ENCODE data around the gene PCDHGA6.
"Not testable (repeated sequence)": the region's sequence is repeated elsewhere in the genome, so short reads cannot be mapped to it uniquely, and the experiment has no call there.

PCDHGA6 gene

DNA sequence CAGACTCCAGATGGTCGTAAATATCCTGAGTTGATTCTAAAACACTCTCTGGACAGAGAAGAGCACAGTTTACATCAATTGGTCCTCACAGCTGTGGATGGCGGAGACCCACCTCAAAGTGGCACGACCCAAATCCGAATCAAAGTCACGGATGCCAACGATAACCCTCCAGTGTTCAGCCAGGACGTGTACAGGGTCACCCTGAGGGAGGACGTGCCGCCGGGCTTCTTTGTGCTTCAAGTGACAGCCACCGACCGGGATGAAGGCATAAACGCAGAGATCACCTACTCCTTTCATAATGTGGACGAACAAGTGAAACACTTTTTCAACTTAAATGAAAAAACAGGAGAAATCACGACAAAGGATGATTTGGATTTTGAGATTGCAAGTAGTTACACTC is 13.0 kb upstream of the PCDHGA6 start:
- DNase-seq, result no peak

DNA sequence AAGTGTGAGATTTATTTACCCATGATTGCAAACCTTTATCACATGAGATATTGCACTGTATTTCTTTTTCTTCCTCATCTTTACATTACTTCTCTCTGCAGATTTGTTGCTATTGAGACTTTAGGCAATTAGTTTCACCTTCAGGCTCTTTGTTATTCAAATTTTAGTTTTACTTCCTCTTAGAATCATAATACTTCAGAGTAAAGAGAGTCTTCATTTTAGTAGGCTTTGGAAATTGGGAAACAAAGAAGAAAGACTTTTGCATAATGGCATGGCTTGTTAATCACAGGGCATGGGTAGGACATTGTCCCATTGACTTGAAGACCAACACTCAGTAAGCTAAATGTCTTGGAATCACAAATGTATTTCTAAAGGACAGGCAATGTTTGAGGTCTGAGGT is 11.0 kb upstream of the PCDHGA6 start:
- DNase-seq, result no peak

DNA sequence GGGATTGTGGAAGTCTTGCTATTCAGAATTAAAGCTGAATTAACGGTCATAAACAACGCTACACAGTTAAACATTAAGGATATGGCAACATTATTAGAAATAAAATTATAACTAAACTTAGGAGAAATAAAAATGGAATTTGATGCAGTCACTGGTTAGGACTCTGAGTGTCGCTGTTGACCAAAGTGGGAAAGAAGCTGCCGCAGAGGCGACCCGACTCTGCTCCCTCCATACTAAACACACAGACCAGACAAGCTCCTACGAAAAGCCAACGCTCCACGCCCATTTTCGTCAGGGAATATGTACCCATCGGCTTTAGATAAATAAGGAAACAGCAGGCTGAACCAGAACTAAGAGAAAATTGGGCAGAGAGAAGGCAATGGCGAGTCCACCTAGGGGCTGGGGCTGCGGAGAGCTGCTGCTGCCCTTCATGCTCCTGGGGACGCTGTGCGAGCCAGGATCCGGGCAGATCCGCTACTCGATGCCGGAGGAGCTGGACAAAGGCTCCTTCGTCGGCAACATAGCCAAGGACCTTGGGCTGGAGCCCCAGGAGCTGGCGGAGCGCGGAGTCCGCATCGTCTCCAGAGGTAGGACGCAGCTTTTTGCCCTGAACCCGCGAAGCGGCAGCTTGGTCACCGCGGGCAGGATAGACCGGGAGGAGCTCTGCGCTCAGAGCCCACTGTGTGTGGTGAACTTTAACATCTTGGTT is 9.6 kb upstream of the PCDHGA6 start, which contains the start of gene PCDHGA5:
PCDHGA5 (plus strand) TSS at position 211 of the 709 bp plus-strand sequence; CDS start at position 380, 169 bp downstream.
- DNase-seq, result no peak

DNA sequence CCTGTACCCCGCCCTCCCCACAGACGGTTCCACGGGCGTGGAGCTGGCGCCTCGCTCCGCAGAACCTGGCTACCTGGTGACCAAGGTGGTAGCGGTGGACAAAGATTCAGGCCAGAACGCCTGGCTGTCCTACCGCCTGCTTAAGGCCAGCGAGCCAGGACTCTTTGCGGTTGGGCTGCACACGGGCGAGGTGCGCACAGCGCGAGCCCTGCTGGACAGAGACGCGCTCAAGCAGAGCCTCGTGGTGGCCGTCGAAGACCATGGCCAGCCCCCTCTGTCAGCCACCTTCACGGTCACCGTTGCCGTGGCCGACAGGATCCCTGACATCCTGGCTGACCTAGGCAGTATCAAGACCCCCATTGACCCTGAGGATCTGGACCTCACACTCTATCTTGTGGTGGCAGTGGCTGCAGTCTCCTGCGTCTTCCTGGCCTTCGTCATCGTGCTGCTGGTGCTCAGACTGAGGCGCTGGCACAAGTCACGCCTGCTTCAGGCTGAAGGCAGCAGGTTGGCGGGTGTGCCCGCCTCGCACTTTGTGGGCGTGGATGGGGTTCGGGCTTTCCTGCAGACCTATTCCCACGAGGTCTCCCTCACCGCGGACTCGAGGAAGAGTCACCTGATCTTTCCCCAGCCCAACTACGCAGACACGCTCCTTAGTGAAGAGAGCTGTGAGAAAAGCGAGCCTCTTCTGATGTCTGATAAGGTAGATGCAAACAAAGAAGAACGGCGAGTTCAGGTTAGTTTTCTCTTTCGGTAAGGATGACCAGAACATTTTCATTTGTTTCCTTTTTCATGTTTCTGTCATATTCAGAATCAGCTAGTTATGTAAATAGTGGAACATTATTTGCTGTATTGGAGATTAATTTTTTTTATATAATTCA is 7.4 kb upstream of the PCDHGA6 start:
- no peak for DNase-seq

DNA sequence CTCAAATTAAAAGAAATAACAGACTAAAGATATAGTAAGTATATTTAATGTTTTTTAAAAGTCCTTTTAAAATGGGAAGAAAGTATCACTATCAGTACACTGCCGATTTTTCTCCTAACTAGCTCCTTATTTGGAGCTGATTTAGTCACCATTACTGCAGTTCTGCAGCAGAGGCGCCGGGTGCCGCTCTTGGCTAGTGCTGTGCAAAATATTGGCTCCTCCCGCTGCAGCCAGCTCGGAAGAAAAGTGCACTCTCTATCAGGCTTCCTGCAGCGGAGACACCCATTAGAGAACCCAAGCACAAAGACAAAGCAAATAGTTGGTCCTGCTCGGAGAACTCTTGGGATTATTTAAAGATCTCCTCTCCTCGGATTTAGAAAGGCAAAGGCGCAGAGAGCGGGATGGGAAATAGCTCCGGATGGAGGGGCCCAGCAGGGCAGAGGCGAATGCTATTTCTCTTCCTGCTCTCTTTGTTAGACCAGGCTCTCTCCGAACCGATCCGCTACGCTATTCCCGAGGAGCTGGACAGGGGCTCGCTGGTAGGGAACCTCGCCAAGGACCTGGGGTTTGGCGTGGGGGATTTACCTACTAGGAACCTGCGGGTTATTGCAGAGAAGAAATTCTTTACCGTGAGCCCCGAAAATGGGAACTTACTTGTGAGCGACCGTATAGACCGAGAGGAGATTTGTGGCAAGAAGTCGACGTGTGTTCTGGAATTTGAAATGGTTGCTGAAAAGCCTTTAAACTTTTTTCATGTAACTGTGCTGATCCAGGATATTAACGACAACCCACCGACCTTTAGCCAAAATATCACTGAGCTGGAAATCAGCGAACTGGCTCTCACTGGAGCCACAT is 3.5 kb upstream of the PCDHGA6 start, which contains the start of gene PCDHGB3:
PCDHGB3 (plus strand) TSS at position 249 of the 855 bp plus-strand sequence; CDS start at position 402, 153 bp downstream.
- peak; percentile 67 for DNase-seq

DNA sequence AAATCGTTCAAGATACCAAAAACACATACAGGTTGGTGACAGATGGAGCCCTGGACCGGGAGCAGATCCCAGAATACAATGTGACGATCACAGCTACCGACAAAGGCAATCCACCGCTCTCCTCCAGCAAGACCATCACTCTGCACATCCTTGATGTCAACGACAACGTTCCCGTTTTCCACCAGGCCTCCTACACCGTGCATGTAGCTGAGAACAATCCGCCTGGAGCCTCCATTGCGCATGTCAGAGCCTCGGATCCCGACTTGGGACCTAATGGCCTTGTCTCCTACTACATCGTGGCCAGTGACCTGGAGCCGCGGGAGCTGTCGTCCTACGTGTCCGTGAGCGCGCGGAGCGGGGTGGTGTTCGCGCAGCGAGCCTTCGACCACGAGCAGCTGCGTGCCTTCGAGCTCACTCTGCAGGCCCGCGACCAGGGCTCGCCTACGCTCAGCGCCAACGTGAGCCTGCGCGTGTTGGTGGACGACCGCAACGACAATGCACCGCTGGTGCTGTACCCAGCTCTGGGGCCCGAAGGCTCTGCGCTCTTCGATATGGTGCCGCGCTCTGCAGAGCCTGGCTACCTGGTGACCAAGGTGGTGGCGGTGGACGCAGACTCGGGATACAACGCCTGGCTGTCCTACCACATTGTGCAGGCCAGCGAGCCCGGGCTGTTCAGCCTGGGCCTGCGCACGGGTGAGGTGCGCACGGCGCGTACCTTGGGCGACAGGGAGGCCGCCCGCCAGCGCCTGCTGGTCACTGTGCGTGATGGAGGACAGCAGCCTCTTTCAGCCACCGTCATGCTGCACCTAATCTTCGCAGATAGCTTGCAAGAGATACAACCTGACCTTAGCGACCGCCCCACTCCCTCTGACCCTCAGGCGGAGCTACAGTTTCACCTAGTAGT is 1.9 kb upstream of the PCDHGA6 start:
- no peak for DNase-seq

DNA sequence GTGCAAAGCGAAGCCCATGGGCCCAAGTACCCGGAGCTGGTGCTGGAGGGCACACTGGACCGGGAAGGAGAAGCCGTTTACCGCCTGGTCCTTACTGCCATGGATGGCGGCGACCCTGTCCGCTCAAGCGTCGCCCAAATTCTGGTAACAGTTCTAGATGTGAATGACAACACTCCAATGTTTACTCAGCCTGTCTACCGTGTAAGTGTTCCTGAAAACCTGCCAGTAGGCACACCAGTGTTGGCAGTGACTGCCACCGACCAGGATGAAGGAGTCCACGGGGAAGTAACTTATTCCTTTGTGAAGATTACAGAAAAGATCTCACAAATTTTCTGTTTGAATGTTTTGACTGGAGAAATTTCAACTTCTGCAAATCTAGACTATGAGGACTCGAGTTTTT is 936 bp downstream of the PCDHGA6 start:
- DNase-seq, result no peak

DNA sequence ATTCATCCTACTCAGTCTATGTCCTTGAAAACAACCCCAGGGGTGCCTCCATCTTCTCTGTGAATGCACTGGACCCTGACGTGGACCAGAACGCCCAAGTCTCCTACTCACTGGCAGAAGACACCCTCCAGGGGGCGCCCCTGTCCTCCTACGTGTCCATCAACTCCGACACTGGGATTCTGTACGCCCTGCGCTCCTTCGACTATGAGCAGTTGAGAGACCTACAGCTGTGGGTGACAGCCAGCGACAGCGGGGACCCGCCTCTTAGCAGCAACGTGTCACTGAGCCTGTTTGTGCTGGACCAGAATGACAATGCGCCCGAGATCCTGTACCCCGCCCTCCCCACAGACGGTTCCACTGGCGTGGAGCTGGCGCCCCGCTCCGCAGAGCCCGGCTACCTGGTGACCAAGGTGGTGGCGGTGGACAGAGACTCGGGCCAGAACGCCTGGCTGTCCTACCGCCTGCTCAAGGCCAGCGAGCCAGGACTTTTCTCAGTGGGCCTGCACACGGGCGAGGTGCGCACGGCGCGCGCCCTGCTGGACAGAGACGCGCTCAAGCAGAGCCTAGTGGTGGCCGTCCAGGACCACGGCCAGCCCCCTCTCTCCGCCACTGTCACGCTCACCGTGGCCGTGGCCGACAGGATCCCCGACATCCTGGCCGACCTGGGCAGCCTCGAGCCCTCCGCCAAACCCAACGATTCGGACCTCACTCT is 1.9 kb downstream of the PCDHGA6 start:
- not testable (repeated sequence) for DNase-seq

DNA sequence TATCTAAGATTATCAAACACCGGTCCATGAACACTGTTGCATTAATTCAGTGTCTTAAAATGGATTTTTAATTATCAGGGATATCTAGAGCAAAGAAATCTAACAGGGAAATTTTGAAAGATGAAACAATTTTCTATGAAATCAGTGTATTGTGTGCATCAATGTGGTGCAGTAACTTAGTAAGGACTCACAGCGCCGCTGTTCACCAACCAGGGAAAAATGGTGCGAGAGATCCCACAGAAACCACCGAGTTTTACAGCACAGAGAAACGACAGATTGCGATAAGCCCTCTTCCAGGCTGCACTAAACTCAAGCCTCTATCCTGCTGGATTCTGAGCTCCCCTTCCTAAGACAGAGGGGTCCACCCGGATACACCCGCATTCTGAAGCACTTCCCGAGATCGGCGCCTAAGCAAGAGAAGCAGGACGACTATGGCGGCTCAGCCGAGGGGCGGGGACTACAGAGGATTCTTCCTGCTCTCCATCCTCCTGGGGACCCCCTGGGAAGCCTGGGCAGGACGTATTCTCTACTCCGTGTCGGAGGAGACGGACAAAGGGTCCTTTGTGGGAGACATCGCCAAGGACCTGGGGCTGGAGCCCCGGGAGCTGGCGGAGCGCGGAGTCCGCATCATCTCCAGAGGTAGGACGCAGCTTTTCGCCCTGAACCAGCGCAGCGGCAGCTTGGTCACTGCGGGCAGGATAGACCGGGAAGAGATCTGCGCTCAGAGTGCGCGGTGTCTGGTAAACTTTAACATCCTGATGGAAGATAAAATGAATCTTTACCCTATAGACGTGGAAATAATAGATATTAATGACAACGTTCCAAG is 9.0 kb downstream of the PCDHGA6 start, which contains the start of gene PCDHGA7:
PCDHGA7 (plus strand) TSS at position 274 of the 826 bp plus-strand sequence; CDS start at position 432, 158 bp downstream.
- peak; percentile 23 for DNase-seq

DNA sequence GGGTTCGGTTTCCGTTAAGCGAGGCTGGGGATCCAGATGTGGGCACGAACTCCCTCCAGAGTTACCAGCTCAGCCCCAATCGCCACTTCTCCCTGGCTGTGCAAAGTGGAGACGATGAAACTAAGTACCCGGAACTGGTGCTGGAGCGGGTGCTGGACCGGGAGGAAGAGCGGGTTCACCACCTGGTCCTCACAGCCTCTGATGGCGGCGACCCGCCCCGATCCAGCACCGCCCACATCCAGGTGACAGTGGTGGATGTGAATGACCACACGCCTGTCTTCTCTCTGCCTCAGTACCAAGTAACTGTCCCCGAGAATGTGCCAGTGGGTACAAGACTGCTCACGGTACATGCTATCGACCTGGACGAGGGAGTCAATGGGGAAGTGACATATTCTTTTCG is 9.7 kb downstream of the PCDHGA6 start:
- DNase-seq, result no peak

DNA sequence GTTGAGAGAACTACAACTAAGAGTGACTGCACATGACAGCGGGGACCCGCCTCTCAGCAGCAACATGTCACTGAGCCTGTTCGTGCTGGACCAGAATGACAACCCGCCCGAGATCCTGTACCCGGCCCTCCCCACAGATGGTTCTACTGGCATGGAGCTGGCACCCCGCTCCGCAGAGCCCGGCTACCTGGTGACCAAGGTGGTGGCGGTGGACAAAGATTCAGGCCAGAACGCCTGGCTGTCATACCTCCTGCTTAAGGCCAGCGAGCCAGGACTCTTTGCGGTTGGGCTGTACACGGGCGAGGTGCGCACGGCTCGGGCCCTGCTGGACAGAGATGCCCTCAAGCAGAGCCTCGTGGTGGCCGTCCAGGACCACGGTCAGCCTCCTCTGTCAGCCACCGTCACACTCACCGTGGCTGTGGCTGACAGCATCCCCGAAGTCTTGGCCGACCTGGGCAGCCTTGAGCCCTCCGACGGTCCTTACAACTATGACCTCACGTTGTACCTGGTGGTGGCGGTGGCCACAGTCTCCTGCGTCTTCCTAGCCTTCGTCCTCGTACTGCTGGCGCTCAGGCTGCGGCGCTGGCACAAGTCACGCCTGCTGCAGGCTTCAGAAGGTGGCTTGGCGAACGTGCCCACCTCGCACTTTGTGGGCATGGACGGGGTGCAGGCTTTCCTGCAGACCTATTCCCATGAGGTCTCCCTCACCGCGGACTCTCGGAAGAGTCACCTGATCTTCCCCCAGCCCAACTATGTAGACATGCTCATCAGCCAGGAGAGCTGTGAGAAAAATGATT is 11.0 kb downstream of the PCDHGA6 start:
- DNase-seq, result no peak

DNA sequence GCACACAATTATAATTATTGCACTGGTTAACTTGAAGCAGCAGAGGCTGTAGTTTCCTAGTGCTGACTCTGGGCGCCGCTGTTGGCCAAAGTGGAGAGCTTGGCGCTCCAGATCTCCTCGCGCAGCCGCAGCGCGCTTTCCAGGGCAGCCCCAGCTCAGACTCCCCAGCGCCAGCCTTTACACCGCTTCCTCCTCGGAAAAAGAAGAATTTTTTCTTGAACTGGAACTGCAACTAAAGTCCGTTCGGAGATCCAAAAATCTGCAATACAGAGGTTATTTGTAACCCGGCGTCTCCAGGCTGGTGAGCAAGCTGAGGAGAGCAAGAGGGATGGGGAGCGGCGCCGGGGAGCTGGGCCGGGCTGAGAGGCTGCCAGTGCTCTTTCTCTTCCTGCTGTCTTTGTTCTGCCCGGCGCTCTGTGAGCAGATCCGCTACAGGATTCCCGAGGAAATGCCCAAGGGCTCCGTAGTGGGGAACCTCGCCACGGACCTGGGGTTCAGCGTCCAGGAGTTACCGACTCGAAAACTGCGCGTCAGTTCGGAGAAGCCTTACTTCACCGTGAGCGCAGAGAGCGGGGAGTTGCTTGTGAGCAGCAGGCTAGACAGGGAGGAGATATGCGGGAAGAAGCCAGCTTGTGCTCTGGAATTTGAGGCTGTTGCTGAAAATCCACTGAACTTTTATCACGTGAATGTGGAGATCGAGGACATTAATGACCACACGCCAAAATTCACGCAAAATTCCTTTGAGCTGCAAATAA is 14.0 kb downstream of the PCDHGA6 start, which contains the start of gene PCDHGB4:
PCDHGB4 (plus strand) TSS at position 142 of the 755 bp plus-strand sequence; CDS start at position 329, 187 bp downstream.
- DNase-seq, result peak; percentile 62

DNA sequence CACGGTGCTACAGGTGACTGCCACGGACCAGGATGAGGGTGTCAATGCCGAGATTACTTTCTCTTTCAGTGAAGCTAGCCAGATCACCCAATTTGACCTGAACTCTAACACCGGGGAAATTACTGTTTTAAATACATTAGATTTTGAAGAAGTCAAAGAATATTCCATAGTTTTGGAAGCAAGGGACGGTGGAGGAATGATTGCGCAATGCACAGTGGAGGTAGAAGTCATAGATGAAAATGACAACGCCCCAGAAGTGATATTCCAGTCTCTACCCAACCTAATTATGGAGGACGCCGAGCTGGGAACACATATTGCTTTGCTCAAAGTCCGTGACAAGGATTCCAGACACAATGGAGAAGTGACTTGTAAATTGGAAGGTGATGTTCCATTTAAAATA is 15.0 kb downstream of the PCDHGA6 start:
- DNase-seq, result no peak

DNA sequence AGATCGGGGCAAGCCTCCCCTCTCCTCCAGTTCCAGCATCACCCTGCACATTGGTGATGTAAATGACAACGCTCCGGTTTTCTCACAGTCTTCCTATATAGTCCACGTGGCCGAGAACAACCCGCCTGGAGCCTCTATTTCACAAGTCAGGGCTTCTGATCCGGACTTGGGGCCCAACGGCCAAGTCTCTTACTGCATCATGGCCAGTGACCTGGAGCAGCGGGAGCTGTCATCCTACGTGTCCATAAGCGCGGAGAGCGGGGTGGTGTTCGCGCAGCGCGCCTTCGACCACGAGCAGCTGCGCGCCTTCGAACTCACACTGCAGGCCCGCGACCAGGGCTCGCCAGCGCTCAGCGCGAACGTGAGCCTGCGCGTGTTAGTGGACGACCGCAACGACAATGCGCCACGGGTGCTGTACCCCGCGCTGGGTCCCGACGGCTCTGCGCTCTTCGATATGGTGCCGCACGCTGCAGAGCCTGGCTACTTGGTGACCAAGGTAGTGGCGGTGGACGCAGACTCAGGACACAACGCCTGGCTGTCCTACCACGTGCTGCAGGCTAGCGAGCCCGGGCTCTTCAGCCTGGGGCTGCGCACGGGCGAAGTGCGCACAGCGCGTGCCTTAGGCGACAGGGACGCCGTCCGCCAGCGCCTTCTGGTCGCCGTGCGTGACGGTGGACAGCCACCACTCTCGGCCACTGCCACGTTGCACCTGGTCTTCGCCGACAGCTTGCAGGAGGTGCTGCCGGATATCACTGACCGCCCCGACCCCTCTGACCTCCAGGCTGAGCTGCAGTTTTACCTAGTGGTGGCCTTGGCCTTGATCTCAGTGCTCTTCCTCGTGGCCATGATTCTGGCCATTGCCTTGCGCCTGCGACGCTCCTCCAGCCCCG is 15.7 kb downstream of the PCDHGA6 start:
- DNase-seq, result no peak

DNA sequence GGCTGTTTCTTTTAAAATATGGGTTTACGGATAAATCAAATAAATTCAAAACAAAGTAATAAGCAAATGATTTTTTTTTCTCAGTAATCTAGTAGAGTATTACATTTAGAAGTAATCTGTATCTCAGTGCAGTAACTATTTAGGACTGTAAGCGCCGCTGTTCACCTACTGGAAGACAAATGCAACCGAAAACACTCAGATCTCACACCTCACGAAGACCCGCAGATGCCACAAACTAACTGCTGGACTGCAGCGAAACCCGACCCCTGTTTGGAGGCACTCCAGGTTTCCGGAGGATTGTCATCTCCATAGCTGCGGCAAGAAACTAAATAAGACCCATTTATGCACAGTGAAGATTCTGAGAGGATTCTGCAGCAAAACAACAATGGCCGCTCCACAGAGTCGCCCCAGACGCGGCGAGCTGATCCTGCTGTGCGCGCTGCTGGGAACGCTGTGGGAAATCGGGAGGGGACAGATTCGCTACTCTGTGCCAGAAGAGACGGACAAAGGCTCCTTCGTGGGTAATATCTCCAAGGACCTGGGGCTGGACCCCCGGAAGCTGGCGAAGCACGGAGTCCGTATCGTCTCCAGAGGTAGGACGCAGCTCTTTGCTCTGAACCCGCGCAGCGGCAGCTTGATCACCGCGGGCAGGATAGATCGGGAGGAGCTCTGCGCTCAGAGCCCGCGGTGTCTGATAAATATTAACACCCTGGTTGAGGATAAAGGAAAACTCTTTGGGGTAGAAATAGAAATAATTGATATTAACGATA is 18.9 kb downstream of the PCDHGA6 start, which contains the start of gene PCDHGA8:
PCDHGA8 (plus strand) TSS at position 205 of the 770 bp plus-strand sequence; CDS start at position 386, 181 bp downstream.
- peak; percentile 10 for DNase-seq

DNA sequence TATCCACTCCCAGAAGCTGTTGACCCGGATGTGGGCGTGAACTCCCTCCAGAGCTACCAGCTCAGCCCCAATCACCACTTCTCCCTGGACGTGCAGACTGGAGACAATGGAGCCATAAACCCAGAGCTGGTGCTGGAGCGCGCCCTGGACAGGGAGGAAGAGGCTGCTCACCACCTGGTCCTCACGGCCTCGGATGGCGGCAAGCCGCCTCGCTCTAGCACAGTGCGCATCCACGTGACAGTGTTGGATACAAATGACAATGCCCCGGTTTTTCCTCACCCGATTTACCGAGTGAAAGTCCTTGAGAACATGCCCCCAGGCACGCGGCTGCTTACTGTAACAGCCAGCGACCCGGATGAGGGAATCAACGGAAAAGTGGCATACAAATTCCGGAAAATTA is 19.6 kb downstream of the PCDHGA6 start:
- no peak for DNase-seq
